ENCODE measurements around the gene RBPMS2. TPM values are rescaled to one million over a fixed set of nuclear protein-coding genes. Genes with fewer than 3 reads are reported as not detected.
"Not testable (repeated sequence)": the region's sequence is repeated elsewhere in the genome, so short reads cannot be mapped to it uniquely, and the experiment has no call there.

Gene RBPMS2
- polyA plus RNA-seq, 1 donor (not counting 4 experiments of a cell fraction or from before 2014, with no cell fraction given): not detected

GRCh38 chr15:64803526-64803925 lies 28.1 kb upstream of the RBPMS2 start:
- no peaks in the 10 kb centered on the region for H3K36me3 ChIP-seq (ENCODE audit: control insufficient read depth in 2 of 2, extremely low read depth in 1 of 2, insufficient read depth in 2 of 2, low read length in 2 of 2)
- H3K4me1 ChIP-seq (ENCODE audit: control insufficient read depth, extremely low read depth, insufficient read depth, low read length): no peaks in the 10 kb centered on the region
- no peaks in the 10 kb centered on the region for H4K20me1 ChIP-seq (ENCODE audit: control insufficient read depth, extremely low read depth, insufficient read depth, low read length)
- no peaks in the 10 kb centered on the region for H3K9me1 ChIP-seq (ENCODE audit: control insufficient read depth, extremely low read depth, insufficient read depth, low read length)
- DNase-seq (ENCODE audit: low read depth, low spot score): no peak
- H3K27me3 ChIP-seq (ENCODE audit: control insufficient read depth, extremely low read depth, insufficient read depth, low read length): no peaks in the 10 kb centered on the region
- dilution Hi-C loops (cut with MboI; ENCODE audit: extremely low pct_ligation_motif_present, low sequenced_read_pairs): no loop called here
- no peak overlapping the region for H3K27ac ChIP-seq (ENCODE audit: control insufficient read depth, insufficient read depth, low read length)
- TF ChIP-seq CTCF (optimal IDR thresholded peaks at IDR 0.05 in 1 of 3, IDR thresholded peaks at IDR 0.05 in 1 of 3, conservative IDR thresholded peaks at IDR 0.05 in 1 of 3; ENCODE audit: extremely low read depth in 1 of 3, insufficient read depth in 2 of 3, low read length in 3 of 3) (no peak), EZH2 (IDR thresholded peaks at IDR 0.05; ENCODE audit: low read length) (no peak)
- no peak overlapping the region for H3K4me2 ChIP-seq (ENCODE audit: control insufficient read depth, extremely low read depth, insufficient read depth, low read depth, low read length)
- no peak overlapping the region for H3K9ac ChIP-seq (ENCODE audit: control insufficient read depth, extremely low read depth, insufficient read depth, low read length)
- H3K4me3 ChIP-seq (ENCODE audit: control insufficient read depth in 2 of 3, extremely low read depth in 1 of 3, insufficient read depth in 2 of 3, low read depth in 1 of 3, low read length in 3 of 3): no peak overlapping the region
- H3K9me3 ChIP-seq (ENCODE audit: control insufficient read depth, low read depth, low read length): no peaks in the 10 kb centered on the region
- no peaks in the 10 kb centered on the region for H3K79me2 ChIP-seq (ENCODE audit: control insufficient read depth, insufficient read depth, low read length)
- no peak for FAIRE-seq
- H2AFZ ChIP-seq (ENCODE audit: control insufficient read depth, low read length): no peak overlapping the region

- TF ChIP-seq CTCF (optimal IDR thresholded peaks at IDR 0.05 in 1 of 3, IDR thresholded peaks at IDR 0.05 in 1 of 3, conservative IDR thresholded peaks at IDR 0.05 in 1 of 3; ENCODE audit: extremely low read depth in 1 of 3, insufficient read depth in 2 of 3, low read length in 3 of 3) (no peak), EZH2 (IDR thresholded peaks at IDR 0.05; ENCODE audit: low read length) (no peak)
- no peak overlapping the region for H3K4me3 ChIP-seq (ENCODE audit: control insufficient read depth in 2 of 3, extremely low read depth in 1 of 3, insufficient read depth in 2 of 3, low read depth in 1 of 3, low read length in 3 of 3)
- no peaks in the 10 kb centered on the region for H3K9me1 ChIP-seq (ENCODE audit: control insufficient read depth, extremely low read depth, insufficient read depth, low read length)
- no peak overlapping the region for H2AFZ ChIP-seq (ENCODE audit: control insufficient read depth, low read length)
- no peak for DNase-seq (ENCODE audit: low read depth, low spot score)
- no peaks in the 10 kb centered on the region for H3K79me2 ChIP-seq (ENCODE audit: control insufficient read depth, insufficient read depth, low read length)
- dilution Hi-C loops (cut with MboI; ENCODE audit: extremely low pct_ligation_motif_present, low sequenced_read_pairs): no loop called here
- no peaks in the 10 kb centered on the region for H4K20me1 ChIP-seq (ENCODE audit: control insufficient read depth, extremely low read depth, insufficient read depth, low read length)
- H3K4me2 ChIP-seq (ENCODE audit: control insufficient read depth, extremely low read depth, insufficient read depth, low read depth, low read length): no peak overlapping the region
- no peak overlapping the region for H3K9ac ChIP-seq (ENCODE audit: control insufficient read depth, extremely low read depth, insufficient read depth, low read length)
- no peaks in the 10 kb centered on the region for H3K4me1 ChIP-seq (ENCODE audit: control insufficient read depth, extremely low read depth, insufficient read depth, low read length)
- H3K27ac ChIP-seq (ENCODE audit: control insufficient read depth, insufficient read depth, low read length): no peak overlapping the region
- no peak for FAIRE-seq
- no peaks in the 10 kb centered on the region for H3K36me3 ChIP-seq (ENCODE audit: control insufficient read depth in 2 of 2, extremely low read depth in 1 of 2, insufficient read depth in 2 of 2, low read length in 2 of 2)
- H3K27me3 ChIP-seq (ENCODE audit: control insufficient read depth, extremely low read depth, insufficient read depth, low read length): no peaks in the 10 kb centered on the region
- H3K9me3 ChIP-seq (ENCODE audit: control insufficient read depth, low read depth, low read length): no peaks in the 10 kb centered on the region
These were observed 25.1 kb upstream of the RBPMS2 start for GRCh38 chr15:64800476-64800875.

GRCh38 chr15:64798905-64799304 lies 23.5 kb upstream of the RBPMS2 start:
- H3K36me3 ChIP-seq (ENCODE audit: control insufficient read depth in 2 of 2, extremely low read depth in 1 of 2, insufficient read depth in 2 of 2, low read length in 2 of 2); FAIRE-seq; H4K20me1 ChIP-seq (ENCODE audit: control insufficient read depth, extremely low read depth, insufficient read depth, low read length); H3K4me3 ChIP-seq (ENCODE audit: control insufficient read depth in 2 of 3, extremely low read depth in 1 of 3, insufficient read depth in 2 of 3, low read depth in 1 of 3, low read length in 3 of 3); H3K4me2 ChIP-seq (ENCODE audit: control insufficient read depth, extremely low read depth, insufficient read depth, low read depth, low read length); DNase-seq (ENCODE audit: low read depth, low spot score); H2AFZ ChIP-seq (ENCODE audit: control insufficient read depth, low read length); H3K4me1 ChIP-seq (ENCODE audit: control insufficient read depth, extremely low read depth, insufficient read depth, low read length); H3K9me1 ChIP-seq (ENCODE audit: control insufficient read depth, extremely low read depth, insufficient read depth, low read length); H3K27me3 ChIP-seq (ENCODE audit: control insufficient read depth, extremely low read depth, insufficient read depth, low read length); dilution Hi-C loops (cut with MboI; ENCODE audit: extremely low pct_ligation_motif_present, low sequenced_read_pairs); H3K79me2 ChIP-seq (ENCODE audit: control insufficient read depth, insufficient read depth, low read length); H3K27ac ChIP-seq (ENCODE audit: control insufficient read depth, insufficient read depth, low read length); H3K9ac ChIP-seq (ENCODE audit: control insufficient read depth, extremely low read depth, insufficient read depth, low read length); H3K9me3 ChIP-seq (ENCODE audit: control insufficient read depth, low read depth, low read length): not testable (repeated sequence)

- H3K27ac ChIP-seq (ENCODE audit: control insufficient read depth, insufficient read depth, low read length); H3K9me1 ChIP-seq (ENCODE audit: control insufficient read depth, extremely low read depth, insufficient read depth, low read length); DNase-seq (ENCODE audit: low read depth, low spot score); FAIRE-seq; H2AFZ ChIP-seq (ENCODE audit: control insufficient read depth, low read length); H3K4me2 ChIP-seq (ENCODE audit: control insufficient read depth, extremely low read depth, insufficient read depth, low read depth, low read length); dilution Hi-C loops (cut with MboI; ENCODE audit: extremely low pct_ligation_motif_present, low sequenced_read_pairs); H3K9me3 ChIP-seq (ENCODE audit: control insufficient read depth, low read depth, low read length); H3K4me1 ChIP-seq (ENCODE audit: control insufficient read depth, extremely low read depth, insufficient read depth, low read length); H3K27me3 ChIP-seq (ENCODE audit: control insufficient read depth, extremely low read depth, insufficient read depth, low read length); H3K4me3 ChIP-seq (ENCODE audit: control insufficient read depth in 2 of 3, extremely low read depth in 1 of 3, insufficient read depth in 2 of 3, low read depth in 1 of 3, low read length in 3 of 3); H3K79me2 ChIP-seq (ENCODE audit: control insufficient read depth, insufficient read depth, low read length); H3K9ac ChIP-seq (ENCODE audit: control insufficient read depth, extremely low read depth, insufficient read depth, low read length); H4K20me1 ChIP-seq (ENCODE audit: control insufficient read depth, extremely low read depth, insufficient read depth, low read length); H3K36me3 ChIP-seq (ENCODE audit: control insufficient read depth in 2 of 2, extremely low read depth in 1 of 2, insufficient read depth in 2 of 2, low read length in 2 of 2): not testable (repeated sequence)
These were observed 20.5 kb upstream of the RBPMS2 start for GRCh38 chr15:64795921-64796320.

All from keratinocyte (primary cell).